ENCODE results near the gene CARHSP1. TPM values are rescaled to one million over a fixed set of nuclear protein-coding genes. Genes with fewer than 3 reads are reported as not detected.
A peak's percentile ranks its signal among the peaks of the same experiment; 100 is the strongest.

The CARHSP1 gene
- total and polyA plus RNA-seq, 5 donors: 28.6 to 75.0 (median 36.0) TPM

- Histone ChIP-seq H3K4me3 (ENCODE audit: low read length) (no peak overlapping the region), H3K27ac (ENCODE audit: low read length) (no peak overlapping the region), H3K27me3 (ENCODE audit: control insufficient read depth, insufficient read depth) (no peaks in the 10 kb centered on the region), H3K4me1 (ENCODE audit: control insufficient read depth, insufficient read depth, low read length) (no peaks in the 10 kb centered on the region), H3K9me3 (ENCODE audit: control insufficient read depth, low read length) (no peaks in the 10 kb centered on the region)
- 83% methylated on average over 14 of the region's 14 CpGs for WGBS
- intact Hi-C loops (cut with DNase I): no loop called here
- DNase-seq: no peak
- no peak for ATAC-seq
Observed at GRCh38 chr16:8905795-8906591, 37.2 kb upstream of the CARHSP1 start.

- Histone ChIP-seq H3K27me3 (ENCODE audit: control insufficient read depth, insufficient read depth) (no peaks in the 10 kb centered on the region), H3K27ac (ENCODE audit: low read length) (no peak overlapping the region), H3K4me3 (ENCODE audit: low read length) (no peak overlapping the region), H3K9me3 (ENCODE audit: control insufficient read depth, low read length) (no peaks in the 10 kb centered on the region), H3K4me1 (ENCODE audit: control insufficient read depth, insufficient read depth, low read length) (no peaks in the 10 kb centered on the region)
- ATAC-seq (no peak), DNase-seq (no peak)
- WGBS: 76% methylated on average over 13 of the region's 13 CpGs
- intact Hi-C loops (cut with DNase I): no loop called here
Observed at GRCh38 chr16:8905168-8905762, 36.5 kb upstream of the CARHSP1 start.

- intact Hi-C loops (cut with DNase I): no loop called here
- 90% methylated on average over 8 of the region's 8 CpGs for WGBS
Observed at GRCh38 chr16:8904018-8904430, 35.2 kb upstream of the CARHSP1 start.

GRCh38 chr16:8903004-8903403 is 34.2 kb upstream of the CARHSP1 start:
- H3K4me3 ChIP-seq (ENCODE audit: low read length): no peak overlapping the region
- WGBS: 93% methylated on average over 9 of the region's 9 CpGs
- ATAC-seq (no peak), DNase-seq (no peak)
- intact Hi-C loops (cut with DNase I): no loop called here
- no peak overlapping the region for H3K27ac ChIP-seq (ENCODE audit: low read length)
- no peaks in the 10 kb centered on the region for H3K27me3 ChIP-seq (ENCODE audit: control insufficient read depth, insufficient read depth)
- H3K4me1 ChIP-seq (ENCODE audit: control insufficient read depth, insufficient read depth, low read length): no peaks in the 10 kb centered on the region
- no peaks in the 10 kb centered on the region for H3K9me3 ChIP-seq (ENCODE audit: control insufficient read depth, low read length)

More at GRCh38 chr16:8904018-8904430, 35.2 kb upstream of the CARHSP1 start:
- H3K27ac ChIP-seq (ENCODE audit: low read length): no peak overlapping the region
- no peak for DNase-seq
- no peaks in the 10 kb centered on the region for H3K27me3 ChIP-seq (ENCODE audit: control insufficient read depth, insufficient read depth)
- ATAC-seq: peak in 1 of 2 donors; percentile 29
- H3K9me3 ChIP-seq (ENCODE audit: control insufficient read depth, low read length): no peaks in the 10 kb centered on the region
- H3K4me1 ChIP-seq (ENCODE audit: control insufficient read depth, insufficient read depth, low read length): no peaks in the 10 kb centered on the region
- H3K4me3 ChIP-seq (ENCODE audit: low read length): no peak overlapping the region

GRCh38 chr16:8901320-8901861 is 32.6 kb upstream of the CARHSP1 start:
- ATAC-seq (no peak), DNase-seq (no peak)
- H3K27me3 ChIP-seq (ENCODE audit: control insufficient read depth, insufficient read depth): no peaks in the 10 kb centered on the region
- intact Hi-C loops (cut with DNase I): no loop called here
- H3K27ac ChIP-seq (ENCODE audit: low read length): no peak overlapping the region
- WGBS: 78% methylated on average over 13 of the region's 13 CpGs
- H3K4me1 ChIP-seq (ENCODE audit: control insufficient read depth, insufficient read depth, low read length): no peaks in the 10 kb centered on the region
- no peak overlapping the region for H3K4me3 ChIP-seq (ENCODE audit: low read length)
- H3K9me3 ChIP-seq (ENCODE audit: control insufficient read depth, low read length): no peaks in the 10 kb centered on the region

- DNase-seq: no peak
- no peaks in the 10 kb centered on the region for H3K27me3 ChIP-seq (ENCODE audit: control insufficient read depth, insufficient read depth)
- no peaks in the 10 kb centered on the region for H3K9me3 ChIP-seq (ENCODE audit: control insufficient read depth, low read length)
- 74% methylated on average over 5 of the region's 5 CpGs for WGBS
- no peak overlapping the region for H3K4me3 ChIP-seq (ENCODE audit: low read length)
- no peaks in the 10 kb centered on the region for H3K4me1 ChIP-seq (ENCODE audit: control insufficient read depth, insufficient read depth, low read length)
- H3K27ac ChIP-seq (ENCODE audit: low read length): no peak overlapping the region
- no peak for ATAC-seq
- intact Hi-C loops (cut with DNase I): no loop called here
Observed at GRCh38 chr16:8900343-8900742, 31.5 kb upstream of the CARHSP1 start.

GRCh38 chr16:8899709-8900317 is 31.0 kb upstream of the CARHSP1 start:
- 85% methylated on average over 9 of the region's 9 CpGs for WGBS
- Histone ChIP-seq H3K4me3 (ENCODE audit: low read length) (no peak overlapping the region), H3K27ac (ENCODE audit: low read length) (no peak overlapping the region), H3K27me3 (ENCODE audit: control insufficient read depth, insufficient read depth) (no peaks in the 10 kb centered on the region), H3K4me1 (ENCODE audit: control insufficient read depth, insufficient read depth, low read length) (no peaks in the 10 kb centered on the region), H3K9me3 (ENCODE audit: control insufficient read depth, low read length) (no peaks in the 10 kb centered on the region)
- no peak for ATAC-seq
- intact Hi-C loops (cut with DNase I): no loop called here
- no peak for DNase-seq

- no peak overlapping the region for H3K27ac ChIP-seq (ENCODE audit: low read length)
- 98% methylated on average over 3 of the region's 3 CpGs for WGBS
- H3K4me1 ChIP-seq (ENCODE audit: control insufficient read depth, insufficient read depth, low read length): no peaks in the 10 kb centered on the region
- H3K4me3 ChIP-seq (ENCODE audit: low read length): no peak overlapping the region
- no peaks in the 10 kb centered on the region for H3K9me3 ChIP-seq (ENCODE audit: control insufficient read depth, low read length)
- intact Hi-C loops (cut with DNase I): no loop called here
- ATAC-seq (no peak), DNase-seq (no peak)
- H3K27me3 ChIP-seq (ENCODE audit: control insufficient read depth, insufficient read depth): no peaks in the 10 kb centered on the region
Observed at GRCh38 chr16:8898660-8899318, 30.0 kb upstream of the CARHSP1 start.

- no peaks in the 10 kb centered on the region for H3K27me3 ChIP-seq (ENCODE audit: control insufficient read depth, insufficient read depth)
- intact Hi-C loops (cut with DNase I): no loop called here
Observed at GRCh38 chr16:8894736-8895334, 26.0 kb upstream of the CARHSP1 start.

GRCh38 chr16:8893976-8894690 is 25.3 kb upstream of the CARHSP1 start:
- no peak for DNase-seq
- H3K27ac ChIP-seq (ENCODE audit: low read length): no peak overlapping the region
- WGBS: 89% methylated on average over 14 of the region's 14 CpGs

More at GRCh38 chr16:8894736-8895334, 26.0 kb upstream of the CARHSP1 start:
- Histone ChIP-seq H3K27ac (ENCODE audit: low read length) (no peak overlapping the region), H3K4me3 (ENCODE audit: low read length) (no peak overlapping the region), H3K4me1 (ENCODE audit: control insufficient read depth, insufficient read depth, low read length) (no peaks in the 10 kb centered on the region), H3K9me3 (ENCODE audit: control insufficient read depth, low read length) (no peaks in the 10 kb centered on the region)
- DNase-seq (no peak), ATAC-seq (no peak)
- 94% methylated on average over 21 of the region's 21 CpGs for WGBS

More at GRCh38 chr16:8893976-8894690, 25.3 kb upstream of the CARHSP1 start:
- no peaks in the 10 kb centered on the region for H3K4me1 ChIP-seq (ENCODE audit: control insufficient read depth, insufficient read depth, low read length)
- no peaks in the 10 kb centered on the region for H3K27me3 ChIP-seq (ENCODE audit: control insufficient read depth, insufficient read depth)
- no peak overlapping the region for H3K4me3 ChIP-seq (ENCODE audit: low read length)
- intact Hi-C loops (cut with DNase I): no loop called here
- no peak for ATAC-seq
- no peaks in the 10 kb centered on the region for H3K9me3 ChIP-seq (ENCODE audit: control insufficient read depth, low read length)

Data from right cardiac atrium (tissue), 5 donors.